ENCODE measurements around the gene BLTP3B. TPM values are rescaled to one million over a fixed set of nuclear protein-coding genes. Genes with fewer than 3 reads are reported as not detected.

BLTP3B gene
- total and polyA plus RNA-seq, 8 donors, result 2.0 to 10.8 (median 5.2) TPM

DNA sequence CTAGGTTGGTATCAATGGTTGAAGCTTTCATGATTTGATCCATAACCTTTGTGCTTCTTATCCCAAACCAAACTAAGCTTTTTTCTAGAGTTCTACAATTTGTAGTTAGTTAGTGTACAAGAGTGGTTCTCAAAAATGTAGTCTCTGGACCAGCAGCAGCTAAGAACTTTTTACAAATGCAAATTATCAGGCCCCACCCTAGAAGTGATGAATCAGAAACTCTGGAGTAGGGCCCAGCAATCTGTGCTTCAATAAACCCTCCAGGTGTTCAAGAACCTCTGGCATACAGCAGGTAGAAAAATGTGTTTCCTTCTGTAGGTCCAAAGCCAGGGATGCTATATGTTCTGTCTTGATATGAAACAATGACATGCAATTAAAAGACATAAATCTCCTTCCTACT is 31.8 kb upstream of the BLTP3B start:
- Histone ChIP-seq H3K27me3 (no peaks in the 10 kb centered on the region), H3K4me3 (no peak overlapping the region), H3K27ac (no peak overlapping the region), H3K36me3 (peaks cover 0 to 6% (median 0%) of the 10 kb centered on the region in 3 donors), H3K9me3 (no peaks in the 10 kb centered on the region), H3K4me1 (no peaks in the 10 kb centered on the region)
- FAIRE-seq (no peak), ATAC-seq (no peak), DNase-seq (no peak)
- TF ChIP-seq, protein P1, sequence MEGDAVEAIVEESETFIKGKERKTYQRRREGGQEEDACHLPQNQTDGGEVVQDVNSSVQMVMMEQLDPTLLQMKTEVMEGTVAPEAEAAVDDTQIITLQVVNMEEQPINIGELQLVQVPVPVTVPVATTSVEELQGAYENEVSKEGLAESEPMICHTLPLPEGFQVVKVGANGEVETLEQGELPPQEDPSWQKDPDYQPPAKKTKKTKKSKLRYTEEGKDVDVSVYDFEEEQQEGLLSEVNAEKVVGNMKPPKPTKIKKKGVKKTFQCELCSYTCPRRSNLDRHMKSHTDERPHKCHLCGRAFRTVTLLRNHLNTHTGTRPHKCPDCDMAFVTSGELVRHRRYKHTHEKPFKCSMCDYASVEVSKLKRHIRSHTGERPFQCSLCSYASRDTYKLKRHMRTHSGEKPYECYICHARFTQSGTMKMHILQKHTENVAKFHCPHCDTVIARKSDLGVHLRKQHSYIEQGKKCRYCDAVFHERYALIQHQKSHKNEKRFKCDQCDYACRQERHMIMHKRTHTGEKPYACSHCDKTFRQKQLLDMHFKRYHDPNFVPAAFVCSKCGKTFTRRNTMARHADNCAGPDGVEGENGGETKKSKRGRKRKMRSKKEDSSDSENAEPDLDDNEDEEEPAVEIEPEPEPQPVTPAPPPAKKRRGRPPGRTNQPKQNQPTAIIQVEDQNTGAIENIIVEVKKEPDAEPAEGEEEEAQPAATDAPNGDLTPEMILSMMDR (IDR thresholded peaks at IDR 0.05), result no peak
- intact Hi-C loops (cut with DNase I), result no loop called here

DNA sequence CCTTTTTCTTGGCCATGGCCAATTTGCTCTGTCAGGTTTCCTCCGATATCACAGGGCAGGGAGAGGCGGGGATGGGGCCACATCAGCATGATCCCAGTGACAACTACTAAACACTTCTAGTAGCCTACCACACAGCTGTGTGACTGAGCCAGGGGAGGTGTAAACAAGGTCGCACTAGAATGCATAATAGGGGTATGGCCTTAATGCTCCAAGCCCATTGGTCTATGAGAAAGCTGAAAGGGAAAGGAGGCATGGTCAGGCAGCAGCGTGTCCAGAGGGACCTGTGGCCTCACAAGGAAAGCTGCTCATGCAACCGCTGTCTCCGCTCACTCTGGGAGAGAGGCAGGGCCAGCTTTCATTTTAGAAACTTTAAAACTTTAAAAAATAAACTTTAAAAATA is 30.4 kb upstream of the BLTP3B start:
- WGBS, 2 donors, result 96 to 97% methylated on average over 6 of the region's 6 CpGs
- no peak for ATAC-seq

DNA sequence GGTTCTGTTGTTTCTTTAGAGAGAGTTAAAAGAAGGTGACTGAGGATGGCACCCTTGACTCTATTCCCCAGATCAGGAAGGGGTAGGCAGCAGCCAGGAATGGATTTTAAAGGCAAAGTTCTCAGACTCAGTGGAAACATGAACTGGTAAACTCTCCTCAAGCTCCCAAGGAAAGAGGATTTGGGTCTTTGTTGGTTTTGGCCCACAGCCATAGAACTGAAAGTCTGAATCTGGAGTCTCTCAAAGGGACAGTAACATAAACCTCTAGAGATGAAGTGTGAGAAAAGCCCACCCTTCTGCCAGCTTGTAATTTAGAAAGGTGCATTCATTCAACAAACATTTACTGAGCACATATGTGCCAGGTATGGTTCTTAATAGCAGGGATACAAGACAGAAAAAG is 28.6 kb upstream of the BLTP3B start:
- ATAC-seq, result no peak
- intact Hi-C loops (cut with DNase I), result no loop called here

More for the DNA sequence above, 30.4 kb upstream of the BLTP3B start:
- DNase-seq (no peak), FAIRE-seq (no peak)
- TF ChIP-seq, protein P1 (IDR thresholded peaks at IDR 0.05), result no peak
- Histone ChIP-seq H3K27ac (no peak overlapping the region), H3K9me3 (no peaks in the 10 kb centered on the region), H3K27me3 (no peaks in the 10 kb centered on the region), H3K36me3 (peaks cover 0 to 3% (median 0%) of the 10 kb centered on the region in 3 donors), H3K4me3 (no peak overlapping the region), H3K4me1 (no peaks in the 10 kb centered on the region)
- intact Hi-C loops (cut with DNase I), result no loop called here

DNA sequence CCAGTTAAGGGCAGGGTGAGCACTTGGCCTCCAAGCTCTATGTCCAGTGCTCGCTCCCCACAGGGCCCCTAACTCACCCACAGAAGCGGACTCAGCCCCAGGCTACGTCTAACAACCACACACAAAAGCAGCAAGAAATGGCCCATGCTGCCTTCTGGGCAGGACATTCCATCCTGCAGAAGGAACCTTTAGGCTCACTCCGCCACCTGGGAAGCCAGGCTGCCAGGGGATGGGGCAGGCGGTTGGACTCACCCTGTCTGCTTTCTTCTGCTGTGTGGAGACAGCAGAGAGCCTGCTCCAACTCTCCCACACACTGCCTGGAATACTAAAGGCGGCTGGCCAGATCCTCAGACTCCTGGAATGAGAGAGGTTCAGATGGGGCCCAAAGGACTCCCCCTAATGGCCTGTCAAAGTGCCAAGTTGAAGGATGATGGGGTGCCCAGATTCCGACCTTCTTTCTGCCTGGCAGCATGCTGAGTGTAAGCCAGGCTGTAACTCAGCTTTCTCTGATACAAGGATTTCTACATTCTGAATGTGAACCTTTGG is 27.7 kb upstream of the BLTP3B start:
- ATAC-seq (no peak), FAIRE-seq (no peak), DNase-seq (no peak)
- Histone ChIP-seq H3K4me3 (no peak overlapping the region), H3K27ac (no peak overlapping the region), H3K27me3 (no peaks in the 10 kb centered on the region), H3K9me3 (no peaks in the 10 kb centered on the region), H3K36me3 (peaks cover 0 to 3% (median 0%) of the 10 kb centered on the region in 3 donors), H3K4me1 (no peaks in the 10 kb centered on the region)
- intact Hi-C loops (cut with DNase I), result no loop called here
- WGBS, 2 donors, result 88 to 95% methylated on average over 7 of the region's 7 CpGs
- TF ChIP-seq, protein P1 (IDR thresholded peaks at IDR 0.05), result no peak

More for the DNA sequence above, 28.6 kb upstream of the BLTP3B start:
- TF ChIP-seq, protein P1 (IDR thresholded peaks at IDR 0.05), result no peak
- FAIRE-seq (no peak), DNase-seq (no peak)
- Histone ChIP-seq H3K27ac (no peak overlapping the region), H3K9me3 (no peaks in the 10 kb centered on the region), H3K36me3 (peaks cover 0 to 3% (median 0%) of the 10 kb centered on the region in 3 donors), H3K4me1 (no peaks in the 10 kb centered on the region), H3K4me3 (no peak overlapping the region), H3K27me3 (no peaks in the 10 kb centered on the region)

DNA sequence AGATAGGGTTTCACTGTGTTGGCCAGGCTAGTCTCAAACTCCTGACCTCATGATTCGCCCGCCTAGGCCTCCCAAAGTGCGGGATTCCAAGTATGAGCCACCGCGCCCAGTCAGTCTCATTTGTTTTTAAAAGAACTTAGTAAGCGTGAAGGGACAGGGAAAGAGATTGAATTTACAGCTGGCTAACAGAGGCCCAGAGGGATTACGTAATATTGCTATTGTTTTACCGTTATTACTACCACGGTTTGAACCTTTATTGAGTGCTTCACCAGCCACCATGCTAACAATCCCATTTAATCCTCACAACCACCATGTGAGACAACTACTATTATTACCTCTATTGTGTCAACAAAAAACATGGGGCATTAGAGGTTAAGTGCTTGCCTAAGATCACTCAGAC is 26.7 kb upstream of the BLTP3B start:
- TF ChIP-seq, protein P1 (IDR thresholded peaks at IDR 0.05), result no peak
- intact Hi-C loops (cut with DNase I), result no loop called here
- Histone ChIP-seq H3K27ac (no peak overlapping the region), H3K36me3 (peaks cover 0 to 3% (median 0%) of the 10 kb centered on the region in 3 donors), H3K4me3 (no peak overlapping the region), H3K4me1 (no peaks in the 10 kb centered on the region), H3K9me3 (no peaks in the 10 kb centered on the region), H3K27me3 (no peaks in the 10 kb centered on the region)
- WGBS, 2 donors, result 97 to 98% methylated on average over 9 of the region's 9 CpGs
- ATAC-seq, result no peak
- no peak for DNase-seq
- no peak for FAIRE-seq

Data from pancreas (tissue), 10 donors.